Fibroblast of skin of back (primary cell): ENCODE results near the gene PCDH17. TPM values are rescaled to one million over a fixed set of nuclear protein-coding genes. Genes with fewer than 3 reads are reported as not detected.
A peak's percentile ranks its signal among the peaks of the same experiment; 100 is the strongest.

ENCODE experiments used
- DNase-seq: peaks from one replicate; pipeline ENCODE4 v3.0.0-alpha.2; 2013
- polyA plus RNA-seq, 2 experiments: library from polyadenylated mRNA; unstranded; fragments of 120-200 nt; gene quantifications; one replicate each; pipeline ENCODE4 v1.2.1, GENCODE V29; 2013; ENCODE audit not compliant: insufficient read length in 2 of 2

The PCDH17 gene
- polyA plus RNA-seq (2013, experiment 1 of 2; ENCODE audit: insufficient read length): not detected
- 0.02 TPM for polyA plus RNA-seq (2013, experiment 2 of 2; ENCODE audit: insufficient read length)

- DNase-seq: peak; percentile 22
These were observed at the start of gene PCDH17 for GRCh38 chr13:57631596-57632275. Gene PCDH17 (plus strand): TSS chr13:57631744. CDS start chr13:57632547, 803 bp downstream.

- no peak for DNase-seq
These were observed 49.5 kb upstream of the PCDH17 start for GRCh38 chr13:57582032-57582431.

DNA sequence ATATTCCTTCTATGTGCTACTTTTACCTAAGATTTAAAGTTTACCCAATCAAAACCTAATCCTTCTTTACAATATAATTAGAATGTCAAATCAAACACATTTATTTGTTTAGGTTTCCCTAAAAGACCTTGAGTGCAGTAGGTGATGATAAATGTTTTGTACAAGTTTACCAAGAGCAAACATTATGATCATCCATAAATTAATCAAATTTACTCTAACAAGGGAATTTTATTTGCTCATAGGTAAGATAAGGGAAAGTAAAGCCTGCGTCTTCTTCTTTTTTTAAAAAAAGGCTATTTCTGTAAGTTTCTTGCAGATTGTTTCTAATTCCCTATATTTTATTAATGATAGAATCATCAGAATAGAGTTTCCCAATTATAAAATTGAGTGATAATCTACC lies 48.0 kb upstream of the PCDH17 start:
- DNase-seq: no peak

DNA sequence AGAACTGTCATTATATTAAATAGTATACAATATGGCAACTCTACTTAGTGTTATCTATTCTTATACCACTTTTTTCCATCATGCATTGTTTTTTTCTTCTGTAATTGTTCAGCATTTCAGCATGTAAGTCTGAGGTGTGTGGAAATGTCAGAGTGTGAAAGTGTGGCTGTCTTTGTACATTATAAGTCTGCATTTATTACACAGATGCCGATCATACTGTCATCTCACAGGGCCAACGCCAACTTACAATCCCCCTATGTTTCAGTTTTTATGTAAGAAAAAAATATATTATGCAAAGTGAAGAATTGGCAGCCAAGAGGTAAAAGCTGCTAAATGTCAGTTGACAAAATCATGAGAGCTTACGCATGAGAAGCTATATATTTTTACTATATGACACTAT lies 42.9 kb upstream of the PCDH17 start:
- no peak for DNase-seq

DNA sequence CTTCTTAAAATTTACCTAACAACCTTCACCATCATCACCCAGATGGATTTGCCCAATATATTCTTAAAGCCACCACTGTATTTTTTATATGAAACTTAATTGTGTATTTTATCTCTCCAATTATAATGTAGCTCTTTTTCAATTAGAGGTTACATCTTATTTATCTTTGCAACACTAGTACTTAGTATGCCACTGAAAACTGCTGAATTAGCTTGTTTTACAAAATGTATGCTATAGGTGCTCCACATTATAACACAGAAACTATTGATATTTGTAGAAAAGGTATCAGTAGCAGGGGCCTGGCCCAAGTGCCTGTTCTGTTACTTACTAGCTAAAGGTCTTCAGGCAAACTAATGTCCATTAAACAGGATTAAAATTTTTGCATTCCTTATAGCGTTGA lies 35.8 kb upstream of the PCDH17 start:
- DNase-seq: no peak

GRCh38 chr13:57601536-57601935 lies 30.0 kb upstream of the PCDH17 start:
- no peak for DNase-seq

DNA sequence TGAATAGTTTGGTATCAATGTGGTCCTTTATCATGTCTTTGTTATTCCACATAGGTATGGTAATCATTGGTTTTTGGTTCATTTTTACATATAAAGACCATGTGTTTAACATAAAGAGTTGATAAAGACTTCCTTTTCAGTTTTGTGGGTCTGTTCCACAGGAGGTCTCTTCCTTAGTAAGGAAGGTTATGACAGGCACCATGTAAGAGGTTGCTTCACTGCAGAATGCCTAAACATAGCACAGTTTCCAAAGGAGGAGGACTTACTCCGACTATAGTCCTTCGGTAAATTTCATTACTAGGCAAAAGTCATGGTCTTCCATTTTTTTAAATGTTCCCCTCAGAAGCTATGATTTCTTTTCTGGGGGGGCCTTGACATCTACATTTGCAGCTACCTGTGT lies 27.1 kb upstream of the PCDH17 start:
- no peak for DNase-seq

- DNase-seq: no peak
These were observed 19.6 kb upstream of the PCDH17 start for GRCh38 chr13:57611969-57612368.

DNA sequence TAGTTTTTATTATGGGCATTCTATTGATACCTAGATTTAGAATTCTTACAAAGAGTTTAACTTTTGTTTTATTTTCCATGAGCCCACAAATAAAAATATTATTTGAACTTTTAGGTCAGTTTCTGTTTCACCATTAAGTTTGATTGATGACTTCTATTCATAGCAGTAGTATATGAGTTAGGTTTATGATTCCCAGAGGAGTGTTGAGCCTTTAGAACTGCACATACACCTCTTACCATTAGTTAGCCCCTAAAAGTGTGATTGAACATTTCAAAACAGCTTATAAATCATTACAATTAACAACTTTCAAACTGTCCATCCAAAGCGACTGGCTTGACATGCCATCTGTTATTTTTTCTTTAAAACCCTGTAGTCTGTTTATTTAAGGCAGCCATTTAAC lies 19.0 kb upstream of the PCDH17 start:
- DNase-seq: no peak

DNA sequence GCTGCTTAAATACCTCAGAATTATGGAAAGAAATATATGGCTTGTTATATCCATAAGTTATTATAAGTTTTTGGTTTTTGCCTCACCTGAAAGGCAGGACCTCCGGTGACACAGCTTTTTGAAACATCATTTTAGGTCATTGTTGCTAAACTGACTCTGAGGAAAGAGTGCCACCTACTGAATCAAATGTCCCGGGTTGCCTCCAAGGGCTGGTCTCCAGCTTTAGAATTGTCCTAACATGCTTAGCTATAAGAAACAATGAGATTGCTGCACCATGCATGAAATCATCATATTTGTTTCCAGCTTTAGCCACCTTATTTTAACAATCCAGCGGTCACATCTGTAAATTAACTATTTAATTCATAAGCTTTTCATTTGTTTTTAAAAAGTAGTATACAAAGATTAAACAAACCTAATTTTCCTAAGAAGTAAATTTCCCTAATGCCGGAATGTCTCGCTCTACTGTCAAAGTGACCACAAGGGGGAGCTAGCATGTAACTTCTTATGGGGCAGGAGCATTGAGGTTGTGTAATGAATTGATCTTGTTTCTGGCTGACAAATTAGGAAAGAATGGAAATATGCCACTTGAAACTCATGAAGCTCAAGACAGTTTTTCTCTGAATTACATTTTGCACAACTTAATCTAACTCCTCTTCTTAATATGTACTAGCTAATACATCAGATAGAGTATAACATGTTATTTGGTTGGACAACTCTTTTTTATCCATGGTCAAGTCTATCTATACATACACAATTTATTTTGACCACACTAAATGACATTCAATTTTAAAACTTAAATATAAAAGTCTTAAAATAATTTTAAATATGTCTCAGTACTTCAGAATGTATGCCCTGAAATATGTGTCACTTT lies 6.7 kb upstream of the PCDH17 start:
- DNase-seq: peak; percentile 49

DNA sequence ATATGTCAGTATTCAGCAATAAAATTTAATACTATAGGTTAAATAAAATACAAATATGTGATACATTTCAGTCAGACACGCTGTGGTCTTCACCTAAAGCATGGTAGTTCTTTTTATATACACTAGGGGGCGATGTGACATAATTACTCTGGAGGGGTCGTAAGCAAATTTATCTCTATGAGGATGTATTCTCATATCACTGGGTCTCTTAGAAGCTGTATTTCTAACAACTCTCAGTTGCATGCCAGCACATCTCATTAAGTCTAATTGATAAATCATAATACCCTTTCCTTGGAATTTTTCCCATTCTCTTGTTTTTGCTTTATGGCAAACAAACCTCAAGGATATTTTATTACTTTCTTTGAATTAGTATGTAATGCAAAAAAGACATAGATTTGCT lies 3.9 kb upstream of the PCDH17 start:
- peak; percentile 23 for DNase-seq

GRCh38 chr13:57629391-57629804 lies 2.1 kb upstream of the PCDH17 start:
- no peak for DNase-seq

- DNase-seq: peak; percentile 84
These were observed 1.7 kb upstream of the PCDH17 start for GRCh38 chr13:57629821-57630235.

- DNase-seq: no peak
These were observed 616 bp upstream of the PCDH17 start for GRCh38 chr13:57630661-57631595.

GRCh38 chr13:57632276-57633140 lies 964 bp downstream of the PCDH17 start:
- no peak for DNase-seq

- no peak for DNase-seq
These were observed 1.8 kb downstream of the PCDH17 start for GRCh38 chr13:57633141-57633949.

DNA sequence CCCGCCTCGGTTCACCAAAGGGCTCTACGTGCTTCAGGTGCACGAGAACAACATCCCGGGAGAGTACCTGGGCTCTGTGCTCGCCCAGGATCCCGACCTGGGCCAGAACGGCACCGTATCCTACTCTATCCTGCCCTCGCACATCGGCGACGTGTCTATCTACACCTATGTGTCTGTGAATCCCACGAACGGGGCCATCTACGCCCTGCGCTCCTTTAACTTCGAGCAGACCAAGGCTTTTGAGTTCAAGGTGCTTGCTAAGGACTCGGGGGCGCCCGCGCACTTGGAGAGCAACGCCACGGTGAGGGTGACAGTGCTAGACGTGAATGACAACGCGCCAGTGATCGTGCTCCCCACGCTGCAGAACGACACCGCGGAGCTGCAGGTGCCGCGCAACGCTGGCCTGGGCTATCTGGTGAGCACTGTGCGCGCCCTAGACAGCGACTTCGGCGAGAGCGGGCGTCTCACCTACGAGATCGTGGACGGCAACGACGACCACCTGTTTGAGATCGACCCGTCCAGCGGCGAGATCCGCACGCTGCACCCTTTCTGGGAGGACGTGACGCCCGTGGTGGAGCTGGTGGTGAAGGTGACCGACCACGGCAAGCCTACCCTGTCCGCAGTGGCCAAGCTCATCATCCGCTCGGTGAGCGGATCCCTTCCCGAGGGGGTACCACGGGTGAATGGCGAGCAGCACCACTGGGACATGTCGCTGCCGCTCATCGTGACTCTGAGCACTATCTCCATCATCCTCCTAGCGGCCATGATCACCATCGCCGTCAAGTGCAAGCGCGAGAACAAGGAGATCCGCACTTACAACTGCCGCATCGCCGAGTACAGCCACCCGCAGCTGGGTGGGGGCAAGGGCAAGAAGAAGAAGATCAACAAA lies 2.6 kb downstream of the PCDH17 start:
- DNase-seq: no peak

GRCh38 chr13:57634839-57635165 lies 3.3 kb downstream of the PCDH17 start:
- DNase-seq: no peak

DNA sequence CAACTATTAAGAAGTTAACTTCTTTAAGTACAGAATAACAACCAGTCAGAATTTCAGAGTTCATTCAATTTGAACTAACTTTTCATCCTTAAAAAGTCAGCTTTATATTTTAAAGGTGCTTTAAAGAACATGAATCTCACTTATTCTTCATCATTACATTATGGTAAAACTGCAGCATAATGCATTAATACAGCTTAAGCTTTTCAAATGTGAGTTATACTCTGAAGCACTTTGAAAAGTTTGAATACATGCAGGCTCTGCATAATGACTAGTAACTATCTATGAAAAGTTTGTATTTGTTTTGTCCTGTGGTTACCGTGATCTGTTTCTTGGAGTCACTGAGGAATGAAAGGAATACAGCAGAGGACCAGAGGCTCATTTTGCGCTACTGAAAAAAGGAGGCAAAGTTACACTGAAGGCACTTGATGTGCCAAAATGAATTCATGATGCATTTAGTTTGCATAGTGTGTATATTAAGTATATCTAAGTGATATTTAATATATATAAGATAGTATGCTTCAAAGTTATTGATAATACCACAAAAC lies 4.1 kb downstream of the PCDH17 start:
- DNase-seq: no peak

DNA sequence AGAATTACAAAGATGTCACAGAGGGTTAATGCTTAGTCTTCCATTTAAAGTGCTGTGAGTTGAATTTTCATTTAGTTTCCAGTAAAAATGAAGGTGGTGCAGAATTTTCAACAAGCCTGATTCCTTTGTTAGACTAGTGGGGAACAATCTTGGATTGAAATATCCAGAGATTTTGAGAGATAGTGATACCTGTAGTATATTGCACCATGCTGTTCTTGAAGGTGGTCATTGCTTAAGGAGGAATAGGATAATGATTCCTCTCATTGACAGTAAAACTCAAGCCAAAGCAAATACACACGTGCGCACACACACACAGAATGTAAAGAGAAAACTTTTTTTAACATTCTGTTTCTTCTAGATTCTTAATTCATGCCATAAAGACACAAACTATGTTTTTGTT lies 5.3 kb downstream of the PCDH17 start:
- no peak for DNase-seq
